PC-9 (cell line): ENCODE results near the gene DTNBP1.

Experiments
- EZH2 ChIP-seq: fragments of 200-600 bp; sonication (generic); IDR thresholded peaks from 2 replicates; pipeline ENCODE4 v1.8.0; 2017; ENCODE audit warnings: antibody characterized with exemption, low read depth
- TF ChIP-seq, protein P1 (sequence below): fragments of 200-600 bp; sonication (generic); conservative IDR thresholded peaks from 2 replicates; pipeline ENCODE4 v1.6.1; 2017; ENCODE audit warnings: mixed run types, antibody characterized with exemption, mild to moderate bottlenecking, moderate library complexity

DNA sequence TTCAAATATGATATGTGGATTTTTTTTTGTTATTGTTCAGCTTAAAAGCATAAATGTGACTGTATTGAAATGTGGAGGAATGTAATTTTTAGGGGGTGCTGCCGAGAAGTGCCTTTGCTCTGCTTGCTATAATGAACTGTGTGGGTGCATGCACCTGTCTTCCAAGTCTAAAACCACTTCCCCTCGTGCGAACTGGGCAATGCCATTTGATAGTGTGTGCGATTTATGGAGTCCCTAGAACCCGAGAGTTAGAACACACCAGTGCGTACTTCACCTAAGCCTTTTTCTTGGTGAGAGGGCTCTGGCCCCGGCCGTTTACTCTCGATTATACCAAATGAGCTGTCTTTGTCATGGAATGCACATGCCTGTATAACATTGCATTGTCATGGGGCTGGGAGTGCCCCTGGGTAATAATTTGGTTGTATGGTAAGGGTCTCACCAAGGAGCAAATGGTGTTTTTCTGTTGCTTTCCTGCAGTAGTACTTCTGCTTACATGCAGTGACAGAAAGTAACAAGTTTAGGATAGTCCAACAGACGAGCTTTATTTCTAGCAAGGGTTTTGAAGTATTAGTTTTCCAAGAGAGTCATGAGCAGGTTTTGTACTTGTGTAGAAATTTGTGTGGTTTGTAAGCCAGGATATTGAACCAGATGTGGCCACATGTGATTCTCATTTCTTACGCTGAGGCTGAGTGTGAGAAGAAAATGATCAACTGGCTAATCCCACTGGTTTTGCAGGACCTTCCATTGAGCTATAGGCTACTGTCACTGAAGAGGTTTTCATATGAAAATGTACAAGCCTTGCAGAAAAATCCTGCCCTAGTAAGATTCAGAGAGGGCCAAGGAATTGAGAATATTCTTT is 172.4 kb downstream of the DTNBP1 start:
- TF ChIP-seq, protein P1, sequence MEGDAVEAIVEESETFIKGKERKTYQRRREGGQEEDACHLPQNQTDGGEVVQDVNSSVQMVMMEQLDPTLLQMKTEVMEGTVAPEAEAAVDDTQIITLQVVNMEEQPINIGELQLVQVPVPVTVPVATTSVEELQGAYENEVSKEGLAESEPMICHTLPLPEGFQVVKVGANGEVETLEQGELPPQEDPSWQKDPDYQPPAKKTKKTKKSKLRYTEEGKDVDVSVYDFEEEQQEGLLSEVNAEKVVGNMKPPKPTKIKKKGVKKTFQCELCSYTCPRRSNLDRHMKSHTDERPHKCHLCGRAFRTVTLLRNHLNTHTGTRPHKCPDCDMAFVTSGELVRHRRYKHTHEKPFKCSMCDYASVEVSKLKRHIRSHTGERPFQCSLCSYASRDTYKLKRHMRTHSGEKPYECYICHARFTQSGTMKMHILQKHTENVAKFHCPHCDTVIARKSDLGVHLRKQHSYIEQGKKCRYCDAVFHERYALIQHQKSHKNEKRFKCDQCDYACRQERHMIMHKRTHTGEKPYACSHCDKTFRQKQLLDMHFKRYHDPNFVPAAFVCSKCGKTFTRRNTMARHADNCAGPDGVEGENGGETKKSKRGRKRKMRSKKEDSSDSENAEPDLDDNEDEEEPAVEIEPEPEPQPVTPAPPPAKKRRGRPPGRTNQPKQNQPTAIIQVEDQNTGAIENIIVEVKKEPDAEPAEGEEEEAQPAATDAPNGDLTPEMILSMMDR: no peak
- TF ChIP-seq EZH2: no peak
